CD4-positive, alpha-beta T cell treated with Interleukin-6 for 4 hours (primary cell): ENCODE data around the gene TRIM51.
"Not testable (repeated sequence)": the region's sequence is repeated elsewhere in the genome, so short reads cannot be mapped to it uniquely, and the experiment has no call there.

ENCODE experiments used
- DNase-seq: peaks from one replicate; pipeline ENCODE4 v3.0.0-alpha.2; 2020; ENCODE audit warnings: mixed read lengths

Gene TRIM51

GRCh38 chr11:55882997-55883396 is at the start of gene TRIM51:
Gene TRIM51 (plus strand): TSS chr11:55883297. CDS start chr11:55885429, 2,132 bp downstream.
- not testable (repeated sequence) for DNase-seq

- no peak for DNase-seq
Measured at GRCh38 chr11:55838452-55838851, 44.6 kb upstream of the TRIM51 start, which contains the start of gene OR5D16. Gene OR5D16 (plus strand): TSS chr11:55838752. CDS start chr11:55838752, 0 bp downstream.

GRCh38 chr11:55847453-55847852 is 35.6 kb upstream of the TRIM51 start:
- DNase-seq = no peak

- DNase-seq = no peak
Measured at GRCh38 chr11:55849037-55849436, 34.1 kb upstream of the TRIM51 start.

GRCh38 chr11:55852141-55852540 is 31.0 kb upstream of the TRIM51 start:
- no peak for DNase-seq

GRCh38 chr11:55854704-55855103 is 28.4 kb upstream of the TRIM51 start:
- DNase-seq = no peak

GRCh38 chr11:55867354-55867753 is 15.7 kb upstream of the TRIM51 start:
- not testable (repeated sequence) for DNase-seq

GRCh38 chr11:55872731-55873130 is 10.4 kb upstream of the TRIM51 start:
- not testable (repeated sequence) for DNase-seq

GRCh38 chr11:55873146-55873545 is 10.0 kb upstream of the TRIM51 start:
- not testable (repeated sequence) for DNase-seq

GRCh38 chr11:55884995-55885394 is 1.9 kb downstream of the TRIM51 start:
- DNase-seq = not testable (repeated sequence)

- not testable (repeated sequence) for DNase-seq
Measured at GRCh38 chr11:55885481-55885880, 2.4 kb downstream of the TRIM51 start.

GRCh38 chr11:55895216-55895615 is 12.1 kb downstream of the TRIM51 start:
- DNase-seq = no peak

GRCh38 chr11:55902308-55902707 is 19.2 kb downstream of the TRIM51 start:
- DNase-seq = no peak

- no peak for DNase-seq
Measured at GRCh38 chr11:55914482-55914881, 31.4 kb downstream of the TRIM51 start, which contains the start of gene OR5W2. Gene OR5W2 (minus strand): TSS chr11:55914582. CDS start chr11:55914582, 0 bp downstream.

- no peak for DNase-seq
Measured at GRCh38 chr11:55920537-55920936, 37.4 kb downstream of the TRIM51 start.

GRCh38 chr11:55936300-55936699 is 53.2 kb downstream of the TRIM51 start, which contains the start of gene OR5I1:
Gene OR5I1 (minus strand): TSS chr11:55936400. CDS start chr11:55936400, 0 bp downstream.
- DNase-seq = no peak
